Aorta (tissue), 5 donors: ENCODE results near the gene NAPA. TPM values are rescaled to one million over a fixed set of nuclear protein-coding genes. Genes with fewer than 3 reads are reported as not detected.

Experiments used
- ATAC-seq: fragments of 200-7000 bp; cut with Tn5 transposase; one replicate; pipeline ENCODE4 v1.9.1; 2022; ENCODE audit warnings: moderate library complexity; ENCODE audit not compliant: low FRiP score
- DNase-seq, 2 donors: peaks; one replicate each; pipeline ENCODE4 v3.0.0-alpha.2; 2020
- H3K27ac ChIP-seq, 2 donors: one replicate each; pipeline ENCODE4 v1.5.1; 2013; ENCODE audit warnings: low read length in 2 of 2, mild to moderate bottlenecking in 2 of 2, moderate library complexity in 2 of 2, control low read depth in 1 of 2, inconsistent platforms in 1 of 2, low read depth in 1 of 2
- H3K27me3 ChIP-seq, 2 donors: one replicate each; pipeline ENCODE4 v1.6.1; 2013; ENCODE audit warnings: control low read depth in 1 of 2, low read length in 1 of 2, mild to moderate bottlenecking in 1 of 2, moderate library complexity in 1 of 2; ENCODE audit not compliant: insufficient read depth in 2 of 2, control insufficient read depth in 1 of 2
- H3K36me3 ChIP-seq, 2 donors: one replicate each; pipeline ENCODE4 v1.6.1; 2013; ENCODE audit warnings: control low read depth in 1 of 2, low read length in 1 of 2, mild to moderate bottlenecking in 1 of 2; ENCODE audit not compliant: insufficient read depth in 2 of 2, control insufficient read depth in 1 of 2
- H3K4me1 ChIP-seq, 2 donors: one replicate each; pipeline ENCODE4 v1.6.1; 2013; ENCODE audit warnings: low read length in 2 of 2, control low read depth in 1 of 2, mild to moderate bottlenecking in 1 of 2, moderate library complexity in 1 of 2; ENCODE audit not compliant: insufficient read depth in 2 of 2, control insufficient read depth in 1 of 2
- H3K4me3 ChIP-seq, 2 donors: one replicate each; pipeline ENCODE4 v1.5.1; 2013; ENCODE audit warnings: low read length in 2 of 2, control low read depth in 1 of 2, mild to moderate bottlenecking in 1 of 2
- H3K9me3 ChIP-seq: one replicate; pipeline ENCODE4 v1.6.1; 2013; ENCODE audit warnings: mild to moderate bottlenecking, low read length; ENCODE audit not compliant: control insufficient read depth
- WGBS, 2 donors: extraction: QIAGEN DNeasy Blood & Tissue Kit; methylation state at CpG; one replicate each; pipeline ENCODE4 v1.1.7; 2013; 5-methylcytosine and 5-hydroxymethylcytosine counted together
- intact Hi-C, 2 donors: fragments of 100-400 bp; cut with DNase I; formaldehyde crosslinking; loops; one replicate each; pipeline versions ENCODE4 v1.14.2 to v1.15.0; 2022
- long read RNA-seq, 2 donors: library from polyadenylated mRNA; unstranded; transcript quantifications; one replicate each; pipeline ENCODE4 v2.0.0, GENCODE V29; 2020 to 2021
- polyA plus RNA-seq, 2 donors: library from polyadenylated mRNA; stranded (reverse); fragments of 200-250 nt; gene quantifications; one replicate each; pipeline ENCODE4 v1.2.3, GENCODE V29; 2013
- total RNA-seq, 2 donors: library from RNA; stranded (reverse); fragmentation: NEBNext Ultra II Directional; extraction: Animal tissue kit (Norgen Biotek cat#: 25700); gene quantifications; one replicate each; pipeline ENCODE4 v1.2.1, GENCODE V29; 2021
- donor health status: healthy with polysubstance abuse.
- donor health status: Bipolar disorder and iron deficiency.
- donor health status: DM: no; HTN: no; CAD: no.
- donor health status: DM: no; HTN: no; CAD: no.
- donor health status: DM: yes; HTN: yes; CAD: no.

NAPA gene
- total RNA-seq (10 to 100 TPM; 63.5 to 79.8 TPM), polyA plus RNA-seq (10 to 100 TPM; 61.7 to 94.0 TPM)
- long read RNA-seq, donor 1, transcript NAPA-201 (11 exons, 1,839 nt), result major isoform, 323 of 401 reads
- long read RNA-seq, donor 1, transcript NAPA-205 (9 exons, 1,417 nt), result minor isoform, 12 of 401 reads
- long read RNA-seq, donor 1, partial matches to known transcripts, result 6 of 401 reads
- long read RNA-seq, donor 1, other reads (novel, unspliced or antisense), result 58 of 401 reads
- long read RNA-seq, donor 2, transcript NAPA-201 (11 exons, 1,839 nt), result major isoform, 38 of 57 reads
- long read RNA-seq, donor 2, partial matches to known transcripts, result 3 of 57 reads
- long read RNA-seq, donor 2, other reads (novel, unspliced or antisense), result 14 of 57 reads

GRCh38 chr19:47514869-47515588, at the start of gene NAPA:
NAPA (minus strand) TSS chr19:47515063; CDS start chr19:47514940, 123 bp downstream.
- Histone ChIP-seq H3K27me3 (no peaks in the 10 kb centered on the region), H3K27ac (peak within 1 kb of the TSS; percentile 39 to 79), H3K36me3 (no peaks in the 10 kb centered on the region), H3K4me3 (peak within 1 kb of the TSS; percentile 47 to 62), H3K4me1 (no peaks in the 10 kb centered on the region), H3K9me3 (no peaks in the 10 kb centered on the region)
- intact Hi-C loops, result loop anchor here (1.0 to 10.0 kb wide), 7 partner anchors 31 to 240 kb away; partner anchors contain the start of genes BICRA (in 1 of the 2), INAFM1 (in 1 of the 2) and KPTN (in 1 of the 2)
- DNase-seq (peak; percentile 100), ATAC-seq (peak; percentile 100)
- 0 to 1% methylated on average over 62 to 78 of the region's 78 CpGs for WGBS, 2 donors

GRCh38 chr19:47564081-47564480, 49.2 kb upstream of the NAPA start:
- Histone ChIP-seq H3K36me3 (no peaks in the 10 kb centered on the region), H3K27me3 (no peaks in the 10 kb centered on the region), H3K9me3 (no peaks in the 10 kb centered on the region), H3K4me1 (no peaks in the 10 kb centered on the region), H3K27ac (no peak overlapping the region), H3K4me3 (no peak overlapping the region)
- intact Hi-C loops, result no loop called here
- ATAC-seq (no peak), DNase-seq (no peak)
- whole genome bisulfite sequencing, 2 donors, result 74 to 80% methylated on average over 3 of the region's 3 CpGs

- Histone ChIP-seq H3K4me3 (no peak overlapping the region), H3K4me1 (no peaks in the 10 kb centered on the region), H3K9me3 (no peaks in the 10 kb centered on the region), H3K36me3 (no peaks in the 10 kb centered on the region), H3K27ac (no peak overlapping the region), H3K27me3 (no peaks in the 10 kb centered on the region)
- 90 to 92% methylated on average over 7 of the region's 7 CpGs for WGBS, 2 donors
- ATAC-seq, result no peak
- intact Hi-C loops, result no loop called here
- no peak for DNase-seq
These were observed 46.7 kb upstream of the NAPA start for GRCh38 chr19:47561440-47562057.

- H3K27me3 ChIP-seq, result no peaks in the 10 kb centered on the region
- no peak for ATAC-seq
- H3K4me3 ChIP-seq, result no peak overlapping the region
- no peak overlapping the region for H3K27ac ChIP-seq
- no peaks in the 10 kb centered on the region for H3K9me3 ChIP-seq
- H3K4me1 ChIP-seq, result no peaks in the 10 kb centered on the region
- WGBS, 2 donors, result 93 to 98% methylated on average over 2 of the region's 2 CpGs
- intact Hi-C loops, result no loop called here
- H3K36me3 ChIP-seq, result no peaks in the 10 kb centered on the region
- DNase-seq, result no peak
These were observed 46.1 kb upstream of the NAPA start for GRCh38 chr19:47560999-47561398.

GRCh38 chr19:47550129-47550528, 35.3 kb upstream of the NAPA start:
- H3K9me3 ChIP-seq, result no peaks in the 10 kb centered on the region
- no peak overlapping the region for H3K27ac ChIP-seq
- no peaks in the 10 kb centered on the region for H3K27me3 ChIP-seq
- no peaks in the 10 kb centered on the region for H3K4me1 ChIP-seq
- intact Hi-C loops, result no loop called here
- H3K4me3 ChIP-seq, result no peak overlapping the region
- 87 to 89% methylated on average over 4 of the region's 4 CpGs for WGBS, 2 donors
- DNase-seq (no peak), ATAC-seq (no peak)
- no peaks in the 10 kb centered on the region for H3K36me3 ChIP-seq

GRCh38 chr19:47549261-47549862, 34.5 kb upstream of the NAPA start:
- Histone ChIP-seq H3K9me3 (no peaks in the 10 kb centered on the region), H3K27me3 (no peaks in the 10 kb centered on the region), H3K4me3 (no peak overlapping the region), H3K4me1 (no peaks in the 10 kb centered on the region), H3K36me3 (no peaks in the 10 kb centered on the region), H3K27ac (no peak overlapping the region)
- 77 to 78% methylated on average over 13 of the region's 13 CpGs for WGBS, 2 donors
- intact Hi-C loops, result no loop called here
- ATAC-seq, result no peak
- no peak for DNase-seq

GRCh38 chr19:47547199-47547598, 32.3 kb upstream of the NAPA start:
- H3K4me1 ChIP-seq, result no peaks in the 10 kb centered on the region
- intact Hi-C loops, result no loop called here
- 72 to 77% methylated on average over 2 of the region's 2 CpGs for WGBS, 2 donors
- no peaks in the 10 kb centered on the region for H3K27me3 ChIP-seq
- no peaks in the 10 kb centered on the region for H3K9me3 ChIP-seq
- no peak overlapping the region for H3K27ac ChIP-seq
- no peak for ATAC-seq
- no peak for DNase-seq
- H3K36me3 ChIP-seq, result no peaks in the 10 kb centered on the region
- no peak overlapping the region for H3K4me3 ChIP-seq

- Histone ChIP-seq H3K4me1 (no peaks in the 10 kb centered on the region), H3K27me3 (no peaks in the 10 kb centered on the region), H3K9me3 (no peaks in the 10 kb centered on the region), H3K36me3 (no peaks in the 10 kb centered on the region), H3K4me3 (no peak overlapping the region), H3K27ac (no peak overlapping the region)
- intact Hi-C loops, result no loop called here
- WGBS, 2 donors, result 17 to 21% methylated on average over 75 of the region's 75 CpGs
- DNase-seq (peak in 1 of 2 donors; percentile 74), ATAC-seq (no peak)
These were observed 30.4 kb upstream of the NAPA start for GRCh38 chr19:47545061-47545948.
